ENCODE measurements around the gene GLT6D1. TPM values are rescaled to one million over a fixed set of nuclear protein-coding genes. Genes with fewer than 3 reads are reported as not detected.

The GLT6D1 gene
- total RNA-seq, 1 donor from 2014 or later: not detected

GRCh38 chr9:135667463-135668001, 28.2 kb upstream of the GLT6D1 start:
- DNase-seq (ENCODE audit: low read depth, low spot score): no peak
- Mint-ChIP-seq H3K9me3 (peaks cover 2% of the 10 kb centered on the region), H3K4me3 (no peak overlapping the region), H3K36me3 (ENCODE audit: low read depth) (no peaks in the 10 kb centered on the region), H3K27me3 (ENCODE audit: low read depth) (peaks cover 3% of the 10 kb centered on the region), H3K4me1 (peaks cover 4% of the 10 kb centered on the region), H3K27ac (ENCODE audit: unreplicated experiment) (no peak overlapping the region)
- no peak for TF ChIP-seq CTCF (conservative IDR thresholded peaks at IDR 0.05)

- Mint-ChIP-seq H3K36me3 (ENCODE audit: low read depth) (no peaks in the 10 kb centered on the region), H3K4me3 (no peak overlapping the region), H3K27ac (ENCODE audit: unreplicated experiment) (peak overlapping the region; percentile 75), H3K4me1 (peaks cover 7% of the 10 kb centered on the region), H3K9me3 (no peaks in the 10 kb centered on the region), H3K27me3 (ENCODE audit: low read depth) (no peaks in the 10 kb centered on the region)
- no peak for TF ChIP-seq CTCF (conservative IDR thresholded peaks at IDR 0.05)
- DNase-seq (ENCODE audit: low read depth, low spot score): no peak
Observed at GRCh38 chr9:135666534-135667462, 27.5 kb upstream of the GLT6D1 start.

GRCh38 chr9:135665795-135666189, 26.5 kb upstream of the GLT6D1 start:
- no peaks in the 10 kb centered on the region for H3K27me3 Mint-ChIP-seq (ENCODE audit: low read depth)
- no peak for DNase-seq (ENCODE audit: low read depth, low spot score)
- H3K9me3 Mint-ChIP-seq: no peaks in the 10 kb centered on the region
- H3K36me3 Mint-ChIP-seq (ENCODE audit: low read depth): no peaks in the 10 kb centered on the region
- H3K27ac Mint-ChIP-seq (ENCODE audit: unreplicated experiment): no peak overlapping the region
- no peak for TF ChIP-seq CTCF (conservative IDR thresholded peaks at IDR 0.05)
- no peak overlapping the region for H3K4me3 Mint-ChIP-seq
- H3K4me1 Mint-ChIP-seq: peaks cover 8% of the 10 kb centered on the region

GRCh38 chr9:135664801-135665794, 25.8 kb upstream of the GLT6D1 start:
- Mint-ChIP-seq H3K36me3 (ENCODE audit: low read depth) (no peaks in the 10 kb centered on the region), H3K9me3 (no peaks in the 10 kb centered on the region), H3K4me3 (no peak overlapping the region), H3K27me3 (ENCODE audit: low read depth) (no peaks in the 10 kb centered on the region), H3K4me1 (peaks cover 8% of the 10 kb centered on the region), H3K27ac (ENCODE audit: unreplicated experiment) (no peak overlapping the region)
- no peak for DNase-seq (ENCODE audit: low read depth, low spot score)
- no peak for TF ChIP-seq CTCF (conservative IDR thresholded peaks at IDR 0.05)

GRCh38 chr9:135664266-135664665, 24.9 kb upstream of the GLT6D1 start:
- no peak overlapping the region for H3K27ac Mint-ChIP-seq (ENCODE audit: unreplicated experiment)

More at GRCh38 chr9:135664266-135664665, 24.9 kb upstream of the GLT6D1 start:
- Mint-ChIP-seq H3K27me3 (ENCODE audit: low read depth) (no peaks in the 10 kb centered on the region), H3K9me3 (no peaks in the 10 kb centered on the region), H3K4me3 (no peak overlapping the region), H3K36me3 (ENCODE audit: low read depth) (no peaks in the 10 kb centered on the region), H3K4me1 (peaks cover 8% of the 10 kb centered on the region)
- no peak for DNase-seq (ENCODE audit: low read depth, low spot score)
- no peak for TF ChIP-seq CTCF (conservative IDR thresholded peaks at IDR 0.05)

Measured in neural crest cell (in vitro differentiated cells).